Measurements from ENCODE around the gene OR4D11. TPM values are rescaled to one million over a fixed set of nuclear protein-coding genes. Genes with fewer than 3 reads are reported as not detected.

OR4D11 gene
- total and polyA plus RNA-seq, 2 of the 13 experiments (the other 11 are each of a cell fraction or from before 2014, with no cell fraction given) = not detected

- 0 out of 2 replicates have a peak, but pooled peaks have one; percentile 66 for TF ChIP-seq ZSCAN12 (CRISPR knock-in tag; IDR thresholded peaks at IDR 0.05)
- TF ChIP-seq MYNN (CRISPR knock-in tag; IDR thresholded peaks at IDR 0.05; ENCODE audit: low read depth) = 0 out of 2 replicates have a peak, but pooled peaks have one; percentile 60
- TF ChIP-seq, protein P1, sequence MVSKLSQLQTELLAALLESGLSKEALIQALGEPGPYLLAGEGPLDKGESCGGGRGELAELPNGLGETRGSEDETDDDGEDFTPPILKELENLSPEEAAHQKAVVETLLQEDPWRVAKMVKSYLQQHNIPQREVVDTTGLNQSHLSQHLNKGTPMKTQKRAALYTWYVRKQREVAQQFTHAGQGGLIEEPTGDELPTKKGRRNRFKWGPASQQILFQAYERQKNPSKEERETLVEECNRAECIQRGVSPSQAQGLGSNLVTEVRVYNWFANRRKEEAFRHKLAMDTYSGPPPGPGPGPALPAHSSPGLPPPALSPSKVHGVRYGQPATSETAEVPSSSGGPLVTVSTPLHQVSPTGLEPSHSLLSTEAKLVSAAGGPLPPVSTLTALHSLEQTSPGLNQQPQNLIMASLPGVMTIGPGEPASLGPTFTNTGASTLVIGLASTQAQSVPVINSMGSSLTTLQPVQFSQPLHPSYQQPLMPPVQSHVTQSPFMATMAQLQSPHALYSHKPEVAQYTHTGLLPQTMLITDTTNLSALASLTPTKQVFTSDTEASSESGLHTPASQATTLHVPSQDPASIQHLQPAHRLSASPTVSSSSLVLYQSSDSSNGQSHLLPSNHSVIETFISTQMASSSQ (IDR thresholded peaks at IDR 0.05; ENCODE audit: low read depth) = 0 out of 2 replicates have a peak, but pooled peaks have one; percentile 26
- TF ChIP-seq, protein P1 (CRISPR knock-in tag; IDR thresholded peaks at IDR 0.05; ENCODE audit: borderline replicate concordance) = peak; percentile 72; the same call in 1 of the 2 replicates
- TF ChIP-seq, protein P2, sequence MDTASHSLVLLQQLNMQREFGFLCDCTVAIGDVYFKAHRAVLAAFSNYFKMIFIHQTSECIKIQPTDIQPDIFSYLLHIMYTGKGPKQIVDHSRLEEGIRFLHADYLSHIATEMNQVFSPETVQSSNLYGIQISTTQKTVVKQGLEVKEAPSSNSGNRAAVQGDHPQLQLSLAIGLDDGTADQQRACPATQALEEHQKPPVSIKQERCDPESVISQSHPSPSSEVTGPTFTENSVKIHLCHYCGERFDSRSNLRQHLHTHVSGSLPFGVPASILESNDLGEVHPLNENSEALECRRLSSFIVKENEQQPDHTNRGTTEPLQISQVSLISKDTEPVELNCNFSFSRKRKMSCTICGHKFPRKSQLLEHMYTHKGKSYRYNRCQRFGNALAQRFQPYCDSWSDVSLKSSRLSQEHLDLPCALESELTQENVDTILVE (CRISPR knock-in tag; IDR thresholded peaks at IDR 0.05) = peak; percentile 58; the same call in 1 of the 2 replicates
- TF ChIP-seq RBM22 (optimal IDR thresholded peaks at IDR 0.05; ENCODE audit: low read length) = peak; percentile 96
- TF ChIP-seq ZBTB44 (CRISPR knock-in tag; IDR thresholded peaks at IDR 0.05) = no peak
- 0 out of 2 replicates have a peak, but pooled peaks have one; percentile 14 for TF ChIP-seq KLF9 (CRISPR knock-in tag; IDR thresholded peaks at IDR 0.05; ENCODE audit: low read depth)
- TF ChIP-seq NR2F6 (IDR thresholded peaks at IDR 0.05) = no peak
- TF ChIP-seq NR2F6 (CRISPR knock-in tag; IDR thresholded peaks at IDR 0.05) = no peak
- peak; percentile 64 for TF ChIP-seq CTCF (CRISPR knock-in tag; IDR thresholded peaks at IDR 0.05)
- TF ChIP-seq PHF20 (CRISPR knock-in tag; IDR thresholded peaks at IDR 0.05) = no peak; the same call in 1 of the 2 replicates
- TF ChIP-seq RBM39 (IDR thresholded peaks at IDR 0.05; ENCODE audit: low read depth, low read length, poor library complexity, severe bottlenecking) = peak; percentile 82
- peak; percentile 99 for TF ChIP-seq ZNF24 (IDR thresholded peaks at IDR 0.05)
- no peak for TF ChIP-seq ATF7 (IDR thresholded peaks at IDR 0.05)
- TF ChIP-seq ATF7 (CRISPR knock-in tag; IDR thresholded peaks at IDR 0.05) = no peak
- TF ChIP-seq CHCHD3 (CRISPR knock-in tag; IDR thresholded peaks at IDR 0.05) = no peak
- peak; percentile 67; the same call in 1 of the 2 replicates for TF ChIP-seq YEATS2 (CRISPR knock-in tag; IDR thresholded peaks at IDR 0.05; ENCODE audit: borderline replicate concordance)
Measured at GRCh38 chr11:59550368-59550841, 47.0 kb downstream of the OR4D11 start (continued).
